ENCODE results near the gene OR52E5. TPM values are rescaled to one million over a fixed set of nuclear protein-coding genes. Genes with fewer than 3 reads are reported as not detected.

The OR52E5 gene
- total RNA-seq, 3 donors from 2014 or later: not detected

DNA sequence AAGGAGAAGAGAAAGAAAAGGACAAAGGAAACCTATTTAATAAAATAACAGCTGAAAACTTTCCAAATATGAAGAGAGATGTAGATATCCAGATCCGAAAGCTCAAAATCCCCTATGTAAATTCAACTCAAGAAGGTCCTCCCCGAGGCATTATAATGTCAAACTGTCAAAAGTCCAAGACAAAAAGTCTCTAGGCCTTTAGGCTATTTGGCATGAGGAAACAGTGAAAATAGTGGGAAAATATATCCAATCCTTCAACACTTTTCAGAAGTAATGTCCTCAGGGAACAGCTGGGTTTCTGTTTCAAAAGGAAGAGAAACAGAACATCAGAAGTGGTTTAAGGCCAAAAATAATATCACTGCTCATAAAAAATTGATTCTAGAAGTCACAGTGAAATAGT lies 14.4 kb upstream of the OR52E5 start:
- DNase-seq (no peak), ATAC-seq (no peak)
- Histone ChIP-seq H3K36me3 (ENCODE audit: low read depth) (no peaks in the 10 kb centered on the region), H3K4me1 (ENCODE audit: low read depth) (no peaks in the 10 kb centered on the region), H3K9me3 (no peaks in the 10 kb centered on the region), H3K4me3 (no peak overlapping the region)
- intact Hi-C loops (cut with DNase I, micrococcal nuclease): no loop called here
- TF ChIP-seq, protein P1, sequence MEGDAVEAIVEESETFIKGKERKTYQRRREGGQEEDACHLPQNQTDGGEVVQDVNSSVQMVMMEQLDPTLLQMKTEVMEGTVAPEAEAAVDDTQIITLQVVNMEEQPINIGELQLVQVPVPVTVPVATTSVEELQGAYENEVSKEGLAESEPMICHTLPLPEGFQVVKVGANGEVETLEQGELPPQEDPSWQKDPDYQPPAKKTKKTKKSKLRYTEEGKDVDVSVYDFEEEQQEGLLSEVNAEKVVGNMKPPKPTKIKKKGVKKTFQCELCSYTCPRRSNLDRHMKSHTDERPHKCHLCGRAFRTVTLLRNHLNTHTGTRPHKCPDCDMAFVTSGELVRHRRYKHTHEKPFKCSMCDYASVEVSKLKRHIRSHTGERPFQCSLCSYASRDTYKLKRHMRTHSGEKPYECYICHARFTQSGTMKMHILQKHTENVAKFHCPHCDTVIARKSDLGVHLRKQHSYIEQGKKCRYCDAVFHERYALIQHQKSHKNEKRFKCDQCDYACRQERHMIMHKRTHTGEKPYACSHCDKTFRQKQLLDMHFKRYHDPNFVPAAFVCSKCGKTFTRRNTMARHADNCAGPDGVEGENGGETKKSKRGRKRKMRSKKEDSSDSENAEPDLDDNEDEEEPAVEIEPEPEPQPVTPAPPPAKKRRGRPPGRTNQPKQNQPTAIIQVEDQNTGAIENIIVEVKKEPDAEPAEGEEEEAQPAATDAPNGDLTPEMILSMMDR (IDR thresholded peaks at IDR 0.05): no peak

DNA sequence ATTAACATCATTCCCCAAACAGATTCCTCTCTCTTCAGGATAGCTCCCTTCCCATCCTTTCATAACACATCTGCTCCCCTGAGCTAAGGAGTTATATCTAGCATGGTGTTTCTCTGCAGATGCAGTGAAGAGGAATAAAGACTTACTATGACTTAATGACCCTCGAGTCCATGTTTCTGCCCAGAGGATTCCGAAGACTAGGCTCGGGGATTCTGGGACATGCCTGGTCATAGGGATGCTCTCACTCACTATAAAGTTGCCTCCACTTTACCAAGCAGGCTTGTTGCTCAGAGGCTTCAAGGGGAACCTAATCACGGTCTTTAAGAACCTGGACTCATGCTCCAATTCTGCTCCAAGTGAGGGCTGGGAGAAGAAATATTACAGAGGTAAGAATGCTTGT lies 12.7 kb upstream of the OR52E5 start, which contains the start of gene OR52E4:
Gene OR52E4 (plus strand): TSS at position 301 of the 400 bp plus-strand sequence. CDS start 3,664 bp downstream, outside the sequence.
- Histone ChIP-seq H3K36me3 (ENCODE audit: low read depth) (no peaks in the 10 kb centered on the region), H3K4me3 (no peak within 1 kb of the TSS), H3K4me1 (ENCODE audit: low read depth) (no peaks in the 10 kb centered on the region), H3K9me3 (no peaks in the 10 kb centered on the region)
- ATAC-seq (no peak), DNase-seq (no peak)
- intact Hi-C loops (cut with DNase I, micrococcal nuclease): no loop called here
- TF ChIP-seq, protein P1 (IDR thresholded peaks at IDR 0.05): no peak

DNA sequence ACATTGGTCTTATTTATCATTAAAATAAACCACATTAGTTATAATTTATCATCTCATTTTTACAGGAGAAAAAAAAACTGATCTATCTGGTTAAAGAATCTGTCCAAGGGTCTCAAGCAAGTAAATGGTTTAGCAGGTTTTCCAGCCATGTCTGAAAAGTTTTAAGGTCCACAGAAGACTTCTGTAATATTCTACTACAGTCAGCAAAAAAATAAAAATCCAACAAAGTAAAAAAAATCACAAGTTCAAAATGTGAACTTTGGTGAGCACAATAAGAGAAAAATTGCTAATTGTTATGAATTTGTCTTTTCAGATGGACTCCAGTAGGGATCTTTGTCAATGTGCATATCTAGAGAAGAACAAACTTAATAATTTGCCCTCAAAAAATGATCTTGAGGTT lies 11.3 kb upstream of the OR52E5 start:
- TF ChIP-seq, protein P1 (IDR thresholded peaks at IDR 0.05): no peak
- intact Hi-C loops (cut with DNase I, micrococcal nuclease): no loop called here

DNA sequence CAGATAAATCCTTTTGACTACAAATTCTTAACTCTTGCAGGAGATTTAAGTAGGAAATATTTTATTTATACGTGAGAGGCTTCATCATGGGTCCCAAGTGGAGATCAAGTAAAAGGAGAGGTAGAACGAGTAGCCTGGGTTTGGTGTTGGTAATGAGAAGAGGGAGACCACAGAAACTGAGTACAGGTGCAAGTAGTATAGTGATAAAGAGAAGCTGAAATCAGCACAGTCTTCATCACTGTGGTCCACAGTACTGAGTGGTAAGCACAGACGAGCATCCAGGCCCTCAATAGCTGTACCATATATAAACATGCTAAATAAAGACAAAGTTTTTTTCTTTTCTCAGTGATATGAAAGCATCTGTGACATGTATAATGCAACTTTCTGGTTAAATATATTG lies 5.8 kb upstream of the OR52E5 start:
- ATAC-seq: no peak
- no peak overlapping the region for H3K4me3 ChIP-seq
- intact Hi-C loops (cut with DNase I, micrococcal nuclease): no loop called here

More for the DNA sequence above, 11.3 kb upstream of the OR52E5 start:
- no peak overlapping the region for H3K4me3 ChIP-seq
- H3K36me3 ChIP-seq (ENCODE audit: low read depth): no peaks in the 10 kb centered on the region
- ATAC-seq (no peak), DNase-seq (no peak)
- H3K4me1 ChIP-seq (ENCODE audit: low read depth): no peaks in the 10 kb centered on the region
- no peaks in the 10 kb centered on the region for H3K9me3 ChIP-seq

DNA sequence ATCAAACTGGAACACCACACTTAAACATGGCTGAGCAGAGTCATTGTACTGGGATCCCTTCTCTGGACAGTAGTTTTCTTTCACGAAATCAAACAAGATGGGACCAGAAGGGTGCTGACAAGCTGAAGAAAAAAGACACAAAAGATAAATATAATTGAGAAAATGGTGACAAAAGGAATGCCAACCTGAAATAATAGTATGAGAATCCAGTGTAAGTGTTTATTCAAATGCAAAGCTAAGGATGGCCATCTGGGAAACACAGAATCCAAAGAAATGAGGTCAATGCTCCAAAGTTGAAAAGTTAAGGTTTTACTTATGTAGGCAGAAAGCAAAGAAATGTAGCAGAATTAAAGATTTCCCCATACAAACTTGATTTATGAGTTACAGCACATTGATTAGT lies 5.3 kb upstream of the OR52E5 start:
- H3K4me3 ChIP-seq: no peak overlapping the region
- intact Hi-C loops (cut with DNase I, micrococcal nuclease): no loop called here
- TF ChIP-seq, protein P1 (IDR thresholded peaks at IDR 0.05): no peak
- no peak for ATAC-seq
- H3K36me3 ChIP-seq (ENCODE audit: low read depth): no peaks in the 10 kb centered on the region
- no peaks in the 10 kb centered on the region for H3K4me1 ChIP-seq (ENCODE audit: low read depth)
- no peak for DNase-seq
- H3K9me3 ChIP-seq: no peaks in the 10 kb centered on the region

More for the DNA sequence above, 5.8 kb upstream of the OR52E5 start:
- Histone ChIP-seq H3K4me1 (ENCODE audit: low read depth) (no peaks in the 10 kb centered on the region), H3K36me3 (ENCODE audit: low read depth) (no peaks in the 10 kb centered on the region), H3K9me3 (no peaks in the 10 kb centered on the region)
- TF ChIP-seq, protein P1 (IDR thresholded peaks at IDR 0.05): no peak
- DNase-seq: no peak

DNA sequence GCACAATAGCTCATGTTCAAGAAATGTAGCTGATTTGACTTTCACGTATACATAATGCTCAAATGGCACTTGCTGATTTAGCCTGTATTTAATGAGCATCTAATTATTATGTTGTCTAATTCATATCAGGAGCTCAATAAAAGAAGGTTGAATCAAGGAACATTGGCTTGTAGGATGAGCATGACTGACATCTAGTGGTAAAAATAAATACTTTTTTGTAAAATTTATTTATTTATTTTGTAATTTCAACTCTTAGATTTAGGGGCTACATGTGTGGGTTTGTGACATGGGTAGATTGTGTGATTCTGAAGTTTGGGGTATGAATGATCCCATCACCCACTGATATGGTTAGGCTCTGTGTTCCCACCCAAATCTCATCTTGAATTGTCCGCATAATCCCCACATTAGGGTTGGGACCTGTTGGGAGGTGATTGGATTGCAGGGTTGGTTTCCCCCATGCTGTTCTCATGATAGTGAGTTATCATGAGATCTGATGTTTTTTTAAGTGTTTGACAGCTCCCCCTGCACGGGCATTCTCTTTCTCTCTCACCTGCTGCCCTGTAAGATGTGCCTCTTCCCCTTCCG lies 1.7 kb upstream of the OR52E5 start:
- DNase-seq: no peak
- no peak for ATAC-seq
- Histone ChIP-seq H3K36me3 (ENCODE audit: low read depth) (no peaks in the 10 kb centered on the region), H3K4me1 (ENCODE audit: low read depth) (no peaks in the 10 kb centered on the region), H3K4me3 (no peak overlapping the region), H3K9me3 (no peaks in the 10 kb centered on the region)
- TF ChIP-seq, protein P1 (IDR thresholded peaks at IDR 0.05): no peak
- intact Hi-C loops (cut with DNase I, micrococcal nuclease): no loop called here
